ENCODE data around the gene CLN6. TPM values are rescaled to one million over a fixed set of nuclear protein-coding genes. Genes with fewer than 3 reads are reported as not detected.

CLN6 gene
- total RNA-seq, 1 experiment from 2014 or later = 68.7 TPM

DNA sequence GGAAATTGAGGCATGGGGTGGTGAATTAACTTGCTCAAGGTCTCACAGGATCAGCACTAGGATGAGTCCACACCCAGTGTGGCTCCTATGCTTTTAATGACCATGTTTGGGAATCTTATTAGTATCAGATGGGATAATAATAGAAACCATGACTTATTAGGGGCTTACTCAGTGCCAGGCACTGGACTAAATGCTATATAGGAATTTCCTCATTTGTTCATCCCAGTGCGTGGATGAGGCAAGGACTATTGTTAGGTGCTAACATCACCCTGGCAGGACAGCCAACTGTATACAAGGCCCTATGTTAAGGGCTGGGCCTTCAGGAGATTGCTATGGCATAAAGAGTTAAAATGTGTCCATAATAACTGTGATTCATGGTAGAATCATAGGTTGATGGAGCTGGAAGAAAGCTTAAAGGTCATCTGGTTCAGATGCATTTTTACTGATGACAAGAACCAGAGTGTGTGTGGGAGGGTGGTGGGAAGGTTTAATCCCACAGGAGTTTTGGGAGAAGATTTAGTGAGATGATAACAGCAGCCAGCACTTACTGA is 43.3 kb upstream of the CLN6 start:
- Histone ChIP-seq H3K27me3 (ENCODE audit: control insufficient read depth, insufficient read depth, low read length) (no peaks in the 10 kb centered on the region), H3K4me1 (ENCODE audit: control insufficient read depth, insufficient read depth, low read length) (peaks cover 18% of the 10 kb centered on the region), H3K36me3 (ENCODE audit: control insufficient read depth, insufficient read depth, low read length) (no peaks in the 10 kb centered on the region; the same call in 1 of the 2 replicates), H3K9me3 (ENCODE audit: control insufficient read depth, insufficient read depth, low read depth, low read length) (no peaks in the 10 kb centered on the region), H3K27ac (ENCODE audit: low read length) (no peak overlapping the region), H3K4me3 (ENCODE audit: low read depth in 2 of 2, low read length in 2 of 2) (no peak overlapping the region)
- BruUV-seq (replicated peaks) = no TSS peak
- POLR2A ChIA-PET = interaction anchor here (0.7 kb wide), 1 partner anchor 15 kb away, joined by 4 read pairs; no protein-coding TSS in a partner anchor
- DNase-seq (ENCODE audit: low read depth, low spot score) (no peak), ATAC-seq (no peak)
- TF ChIP-seq SIN3A (IDR thresholded peaks at IDR 0.05; ENCODE audit: borderline replicate concordance, insufficient read depth, low read depth, low read length) (no peak), REST (IDR thresholded peaks at IDR 0.05; ENCODE audit: insufficient read depth in 1 of 2, low read depth in 2 of 2, low read length in 1 of 2) (no peak), TCF7L2 (IDR thresholded peaks at IDR 0.05; ENCODE audit: low read depth, low read length) (no peak)
- TF ChIP-seq, protein P1, sequence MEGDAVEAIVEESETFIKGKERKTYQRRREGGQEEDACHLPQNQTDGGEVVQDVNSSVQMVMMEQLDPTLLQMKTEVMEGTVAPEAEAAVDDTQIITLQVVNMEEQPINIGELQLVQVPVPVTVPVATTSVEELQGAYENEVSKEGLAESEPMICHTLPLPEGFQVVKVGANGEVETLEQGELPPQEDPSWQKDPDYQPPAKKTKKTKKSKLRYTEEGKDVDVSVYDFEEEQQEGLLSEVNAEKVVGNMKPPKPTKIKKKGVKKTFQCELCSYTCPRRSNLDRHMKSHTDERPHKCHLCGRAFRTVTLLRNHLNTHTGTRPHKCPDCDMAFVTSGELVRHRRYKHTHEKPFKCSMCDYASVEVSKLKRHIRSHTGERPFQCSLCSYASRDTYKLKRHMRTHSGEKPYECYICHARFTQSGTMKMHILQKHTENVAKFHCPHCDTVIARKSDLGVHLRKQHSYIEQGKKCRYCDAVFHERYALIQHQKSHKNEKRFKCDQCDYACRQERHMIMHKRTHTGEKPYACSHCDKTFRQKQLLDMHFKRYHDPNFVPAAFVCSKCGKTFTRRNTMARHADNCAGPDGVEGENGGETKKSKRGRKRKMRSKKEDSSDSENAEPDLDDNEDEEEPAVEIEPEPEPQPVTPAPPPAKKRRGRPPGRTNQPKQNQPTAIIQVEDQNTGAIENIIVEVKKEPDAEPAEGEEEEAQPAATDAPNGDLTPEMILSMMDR (IDR thresholded peaks at IDR 0.05) = no peak
- in situ Hi-C loops (cut with HindIII; ENCODE audit: low pct_unique_long_range_greater_than_20kb, low sequenced_read_pairs) = no loop called here
- intact Hi-C loops (cut with micrococcal nuclease; ENCODE audit: unreplicated experiment) = no loop called here
- CTCF ChIA-PET = no interaction called here

- CTCF ChIA-PET = no interaction called here
- intact Hi-C loops (cut with micrococcal nuclease; ENCODE audit: unreplicated experiment) (no loop called here), in situ Hi-C loops (cut with HindIII; ENCODE audit: low pct_unique_long_range_greater_than_20kb, low sequenced_read_pairs) (no loop called here)
- peak overlapping the region; percentile 37; the same call in 1 of the 2 replicates for H3K27ac ChIP-seq (ENCODE audit: low read length)
- H3K4me1 ChIP-seq (ENCODE audit: control insufficient read depth, insufficient read depth, low read length) = peaks cover 18% of the 10 kb centered on the region
- H3K4me3 ChIP-seq (ENCODE audit: low read depth in 2 of 2, low read length in 2 of 2) = no peak overlapping the region
- no peak for DNase-seq (ENCODE audit: low read depth, low spot score)
- POLR2A ChIA-PET = no interaction called here
- no peaks in the 10 kb centered on the region for H3K36me3 ChIP-seq (ENCODE audit: control insufficient read depth, insufficient read depth, low read length)
- TF ChIP-seq, protein P1 (IDR thresholded peaks at IDR 0.05) = no peak
- TF ChIP-seq TCF7L2 (IDR thresholded peaks at IDR 0.05; ENCODE audit: low read depth, low read length) (no peak), REST (IDR thresholded peaks at IDR 0.05; ENCODE audit: insufficient read depth in 1 of 2, low read depth in 2 of 2, low read length in 1 of 2) (no peak), POLR2AphosphoS5 (IDR thresholded peaks at IDR 0.05; ENCODE audit: low read depth, low read length) (no peak), SIN3A (IDR thresholded peaks at IDR 0.05; ENCODE audit: borderline replicate concordance, insufficient read depth, low read depth, low read length) (no peak)
- ATAC-seq = peak; percentile 70
- BruUV-seq (replicated peaks) = no TSS peak
- no peaks in the 10 kb centered on the region for H3K9me3 ChIP-seq (ENCODE audit: control insufficient read depth, insufficient read depth, low read depth, low read length)
- H3K27me3 ChIP-seq (ENCODE audit: control insufficient read depth, insufficient read depth, low read length) = no peaks in the 10 kb centered on the region
These were observed 42.4 kb upstream of the CLN6 start for GRCh38 chr15:68271854-68272471.
